Measurements from ENCODE around the gene PGBD2. TPM values are rescaled to one million over a fixed set of nuclear protein-coding genes. Genes with fewer than 3 reads are reported as not detected.

Gene PGBD2
- total and polyA plus RNA-seq, 2 of the 8 experiments (the other 6 are each of a cell fraction or from before 2014, with no cell fraction given): 4.5 to 7.7 TPM

GRCh38 chr1:248894837-248895236, 11.2 kb upstream of the PGBD2 start (continued):
- TF ChIP-seq ATF2 (IDR thresholded peaks at IDR 0.05; ENCODE audit: low read length) (no peak), CHD7 (IDR thresholded peaks at IDR 0.05; ENCODE audit: insufficient replicate concordance, low read length) (no peak)
